K562 (cell line): ENCODE measurements around the gene OTULIN. TPM values are rescaled to one million over a fixed set of nuclear protein-coding genes. Genes with fewer than 3 reads are reported as not detected.

ENCODE experiments used
- BHLHE40 ChIP-seq: IDR thresholded peaks from 2 replicates; pipeline ENCODE4 v1.6.1; 2011; ENCODE audit warnings: low read length, improper control_type of control experiment
- BRF1 ChIP-seq: IDR thresholded peaks from 3 replicates; pipeline ENCODE4 v1.6.1; 2011; ENCODE audit warnings: borderline replicate concordance, mild to moderate bottlenecking; ENCODE audit not compliant: insufficient read length; ENCODE audit errors: extremely low read depth
- CEBPZ ChIP-seq: fragments of 150-350 bp; IDR thresholded peaks from 2 replicates; pipeline ENCODE4 v1.6.1; 2014; ENCODE audit warnings: low read depth, mild to moderate bottlenecking, low read length, borderline replicate concordance
- CREBBP ChIP-seq: IDR thresholded peaks from one replicate; pipeline ENCODE4 v1.6.1; 2012; ENCODE audit warnings: low read depth, mild to moderate bottlenecking, control low read depth, inconsistent platforms, low read length
- ELK1 ChIP-seq: sonication (generic); formaldehyde crosslinking; IDR thresholded peaks from 2 replicates; pipeline ENCODE4 v1.8.1; 2022; ENCODE audit warnings: missing genetic modification reagents
- GTF2A2 ChIP-seq: IDR thresholded peaks from 2 replicates; pipeline ENCODE4 v1.6.1; 2016; ENCODE audit warnings: mild to moderate bottlenecking, missing genetic modification characterization, missing compliant biosample characterization
- GTF2B ChIP-seq: IDR thresholded peaks from 2 replicates; pipeline ENCODE4 v1.6.1; 2011; ENCODE audit not compliant: insufficient read length; ENCODE audit errors: extremely low read depth
- MTA2 ChIP-seq: fragments of 450-650 bp; IDR thresholded peaks from 2 replicates; pipeline ENCODE4 v1.6.1; 2016; ENCODE audit warnings: low read depth
- NR2C2 ChIP-seq, 2 experiments: fragments of 200-800 bp in 1 of 2; sonication (Bioruptor generic) in 1 of 2; sonication (generic) in 1 of 2; formaldehyde crosslinking in 1 of 2; IDR thresholded peaks; 2 replicates each; pipeline versions ENCODE4 v1.6.1 to v1.8.0; 2016 to 2022; ENCODE audit warnings: mild to moderate bottlenecking in 1 of 2, missing compliant biosample characterization in 1 of 2, missing genetic modification characterization in 1 of 2, missing genetic modification reagents in 1 of 2
- NRF1 ChIP-seq, 2 experiments: fragments of 450-650 bp; IDR thresholded peaks in 1 of 2; conservative IDR thresholded peaks in 1 of 2; 2 replicates each; pipeline ENCODE4 v1.6.1; 2014; ENCODE audit warnings: mild to moderate bottlenecking in 2 of 2
- PHB ChIP-seq: fragments of 250-450 bp; sonication (Bioruptor Pico); IDR thresholded peaks from 2 replicates; pipeline ENCODE4 v1.5.0; 2021
- PHF20 ChIP-seq: fragments of 450-650 bp; IDR thresholded peaks from 2 replicates; pipeline ENCODE4 v1.6.1; 2018; ENCODE audit not compliant: partially characterized antibody
- SMARCB1 ChIP-seq: IDR thresholded peaks from 2 replicates; pipeline ENCODE4 v1.6.1; 2011; ENCODE audit warnings: improper control_type of control experiment, low read depth; ENCODE audit not compliant: insufficient read length
- SMARCC2 ChIP-seq: fragments of 450-650 bp; IDR thresholded peaks from 2 replicates; pipeline ENCODE4 v1.6.1; 2017; ENCODE audit warnings: antibody characterized with exemption, moderate library complexity, mild to moderate bottlenecking, low read depth
- SRF ChIP-seq, 2 experiments: fragments of 250-450, 450-650 bp in 1 of 2; sonication (Bioruptor Pico) in 1 of 2; sonication (generic) in 1 of 2; formaldehyde crosslinking; IDR thresholded peaks; 2 replicates each; pipeline versions ENCODE4 v1.5.0 to v1.5.1; 2020 to 2022; ENCODE audit warnings: mild to moderate bottlenecking in 1 of 2, missing genetic modification reagents in 1 of 2
- TEAD4 ChIP-seq, 2 experiments: sonication (generic) in 1 of 2; formaldehyde crosslinking in 1 of 2; IDR thresholded peaks; 2 replicates each; pipeline versions ENCODE4 v1.6.1 to v1.8.0; 2012 to 2022; ENCODE audit warnings: borderline replicate concordance in 1 of 2, inconsistent platforms in 1 of 2, low read length in 1 of 2, mild to moderate bottlenecking in 1 of 2, missing genetic modification reagents in 1 of 2
- U2AF1 ChIP-seq: fragments of 200-400 bp; formaldehyde crosslinking; optimal IDR thresholded peaks from 2 replicates; pipeline ENCODE3; 2017; ENCODE audit warnings: mild to moderate bottlenecking, low read depth, low read length, moderate library complexity
- ZBTB1 ChIP-seq: sonication (generic); formaldehyde crosslinking; IDR thresholded peaks from 2 replicates; pipeline ENCODE4 v1.8.1; 2023; ENCODE audit warnings: missing genetic modification reagents, low read depth, mild to moderate bottlenecking, borderline replicate concordance
- ZC3H8 ChIP-seq: fragments of 450-650 bp; IDR thresholded peaks from 2 replicates; pipeline ENCODE4 v1.6.1; 2017
- ZFP1 ChIP-seq: fragments of 450-650 bp; formaldehyde crosslinking; IDR thresholded peaks from 2 replicates; pipeline ENCODE4 v1.4.0; 2020; ENCODE audit warnings: mild to moderate bottlenecking, mixed read lengths
- ZNF134 ChIP-seq: fragments of 250-450 bp; sonication (Bioruptor Pico); conservative IDR thresholded peaks from 2 replicates; pipeline ENCODE4 v1.4.0; 2020
- ZNF175 ChIP-seq: fragments of 200-800 bp; sonication (Bioruptor generic); IDR thresholded peaks from 2 replicates; pipeline ENCODE4 v1.6.1; 2016; ENCODE audit warnings: low read depth, mild to moderate bottlenecking, missing genetic modification characterization, missing compliant biosample characterization
- ZNF512 ChIP-seq: IDR thresholded peaks from 2 replicates; pipeline ENCODE4 v1.6.1; 2016; ENCODE audit warnings: missing genetic modification characterization, missing compliant biosample characterization
- polyA plus RNA-seq, 8 experiments: library from polyadenylated mRNA; depleted of rRNA in 4 of 8; stranded (reverse) in 5 of 8; unstranded in 3 of 8; fragments of >200 nt; fragmentation: Nextera tagmentation in 2 of 8; fragmentation: Illumina TruSeq in 1 of 8; extraction: Ambion mirVana in 2 of 8; extraction: Trizol in 1 of 8; gene quantifications; 2 replicates each; pipeline versions ENCODE4 v1.2.1 to v1.2.3, GENCODE V29; 2011 to 2014; ENCODE audit warnings: inconsistent platforms in 1 of 8, missing spikeins in 1 of 8
- total RNA-seq, 7 experiments: library from RNA; depleted of rRNA in 6 of 7; stranded (reverse); fragments of >200 nt in 6 of 7; fragmentation: Illumina TruSeq in 2 of 7; extraction: Trizol in 2 of 7; gene quantifications; 2 replicates each; pipeline versions ENCODE4 v1.2.1 to v1.2.3, GENCODE V29; 2011 to 2021; ENCODE audit warnings: low replicate concordance in 1 of 7

The OTULIN gene
- total and polyA plus RNA-seq, 9 of the 15 experiments (the other 6 are each of a cell fraction or from before 2014, with no cell fraction given), result 3.3 to 33.6 (median 20.1) TPM

- TF ChIP-seq ELK1 (CRISPR knock-in tag) (no peak), GTF2A2 (tag) (no peak), PHF20 (no peak), SMARCC2 (no peak), GTF2B (no peak), ZBTB1 (no peak), ZFP1 (CRISPR knock-in tag) (no peak), NR2C2 (CRISPR knock-in tag; IDR thresholded peaks at IDR 0.05) (no peak), NR2C2 (tag; IDR thresholded peaks at IDR 0.05) (no peak), MTA2 (no peak), SRF (CRISPR knock-in tag; IDR thresholded peaks at IDR 0.05) (peak in 1 of 2 experiments; percentile 43; a peak in 1 of 4 replicates), ZNF512 (tag) (no peak), ZNF175 (CRISPR knock-in tag) (no peak), U2AF1 (no peak), CEBPZ (no peak), TEAD4 (IDR thresholded peaks at IDR 0.05; ENCODE audit: low read length) (no peak), TEAD4 (CRISPR knock-in tag; IDR thresholded peaks at IDR 0.05; ENCODE audit: borderline replicate concordance) (no peak), NRF1 (conservative IDR thresholded peaks at IDR 0.05 in 1 of 2, IDR thresholded peaks at IDR 0.05 in 1 of 2) (no peak), CREBBP (no peak), PHB (CRISPR knock-in tag) (no peak), ZC3H8 (no peak), ZNF134 (CRISPR knock-in tag) (no peak), SMARCB1 (no peak), BRF1 (no peak), BHLHE40 (peak; percentile 45; the same call in 1 of the 2 replicates)
Measured at GRCh38 chr5:14676320-14676719, 11.8 kb downstream of the OTULIN start (continued).
